IMR-90 (cell line): ENCODE results near the gene ZNF385D. TPM values are rescaled to one million over a fixed set of nuclear protein-coding genes. Genes with fewer than 3 reads are reported as not detected.

ENCODE experiments used
- ATAC-seq: fragments of 200-7000 bp; cut with Tn5 transposase; 2 replicates; pipeline ENCODE4 v1.9.1; 2020; ENCODE audit warnings: low read depth, mild to moderate bottlenecking, moderate library complexity
- BruUV-seq: library from RNA; stranded (reverse); fragments of 400-500 nt; replicated peaks from 2 replicates; lab custom pipeline; 2021; lab: Mats Ljungman, UMichigan
- CTCF ChIA-PET: fragments of 300-600 bp; formaldehyde crosslinking; extraction: SDS; loops from one replicate; lab custom pipeline; 2021; ENCODE audit warnings: antibody characterized with exemption; lab: Yijun Ruan, JAX
- POLR2A ChIA-PET: fragments of 300-600 bp; sonication (Branson Sonifier 250); formaldehyde crosslinking; loops from one replicate; lab custom pipeline; 2022; ENCODE audit warnings: antibody characterized with exemption; ENCODE audit not compliant: unreplicated experiment; lab: Charles Lee
- DNase-seq: peaks from one replicate; pipeline ENCODE4 v3.0.0; 2013
- H2AFZ ChIP-seq: replicated peaks from 2 replicates; pipeline ENCODE3; 2013; ENCODE audit warnings: low read length, mild to moderate bottlenecking; ENCODE audit not compliant: poor library complexity
- H2AK5ac ChIP-seq: 2 replicates; pipeline ENCODE4 v1.6.1; 2013; ENCODE audit warnings: low read depth, low read length, inconsistent platforms
- H2AK9ac ChIP-seq: replicated peaks from 2 replicates; pipeline ENCODE3; 2013; ENCODE audit warnings: mild to moderate bottlenecking, low read depth, low read length, moderate library complexity; ENCODE audit not compliant: poor library complexity
- H2BK120ac ChIP-seq: 2 replicates; pipeline ENCODE4 v1.6.1; 2013; ENCODE audit warnings: low read depth, low read length, inconsistent platforms
- H2BK15ac ChIP-seq: 3 replicates; pipeline ENCODE4 v1.6.1; 2013; ENCODE audit warnings: low read depth, low read length, inconsistent platforms
- H2BK20ac ChIP-seq: 2 replicates; pipeline ENCODE4 v1.6.1; 2013; ENCODE audit warnings: low read depth, mild to moderate bottlenecking, inconsistent platforms, low read length, moderate library complexity
- H2BK5ac ChIP-seq: 2 replicates; pipeline ENCODE4 v1.6.1; 2013; ENCODE audit warnings: mild to moderate bottlenecking, low read depth, low read length, inconsistent platforms; ENCODE audit not compliant: poor library complexity, severe bottlenecking
- H3K14ac ChIP-seq: replicated peaks from 2 replicates; pipeline ENCODE4 v1.6.1; 2013; ENCODE audit warnings: low read depth, low read length, inconsistent platforms
- H3K18ac ChIP-seq: 2 replicates; pipeline ENCODE4 v1.6.1; 2013; ENCODE audit warnings: low read depth, low read length, control low read depth
- H3K23ac ChIP-seq: 2 replicates; pipeline ENCODE4 v1.6.1; 2013; ENCODE audit warnings: low read depth, low read length, inconsistent platforms
- H3K27ac ChIP-seq: 2 replicates; pipeline ENCODE4 v1.5.1; 2013; ENCODE audit warnings: mild to moderate bottlenecking, control low read depth, low read length; ENCODE audit not compliant: insufficient read depth
- H3K27me3 ChIP-seq: 2 replicates; pipeline ENCODE4 v1.6.1; 2013; ENCODE audit warnings: low read length; ENCODE audit not compliant: control insufficient read depth, insufficient read depth
- H3K36me3 ChIP-seq: 2 replicates; pipeline ENCODE4 v1.6.1; 2013; ENCODE audit warnings: low read length, mixed read lengths; ENCODE audit not compliant: control insufficient read depth, insufficient read depth
- H3K4ac ChIP-seq: 2 replicates; pipeline ENCODE4 v1.6.1; 2013; ENCODE audit warnings: low read depth, low read length, inconsistent platforms
- H3K4me1 ChIP-seq: 2 replicates; pipeline ENCODE4 v1.6.1; 2013; ENCODE audit warnings: low read length, mixed read lengths; ENCODE audit not compliant: control insufficient read depth, insufficient read depth
- H3K4me2 ChIP-seq: 2 replicates; pipeline ENCODE4 v1.6.1; 2013; ENCODE audit warnings: low read depth, mild to moderate bottlenecking, control low read depth, low read length, moderate library complexity
- H3K4me3 ChIP-seq: 2 replicates; pipeline ENCODE4 v1.5.1; 2013; ENCODE audit warnings: low read depth, mild to moderate bottlenecking, control low read depth, low read length, moderate library complexity; ENCODE audit not compliant: insufficient read depth
- H3K56ac ChIP-seq: 2 replicates; pipeline ENCODE4 v1.6.1; 2013; ENCODE audit warnings: low read length, inconsistent platforms; ENCODE audit not compliant: insufficient read depth; ENCODE audit errors: extremely low read depth
- H3K79me1 ChIP-seq, 2 experiments: 2 replicates each; pipeline ENCODE4 v1.6.1; 2013; ENCODE audit warnings: low read length in 2 of 2, inconsistent platforms in 1 of 2, low read depth in 1 of 2
- H3K9ac ChIP-seq: 2 replicates; pipeline ENCODE4 v1.6.1; 2013; ENCODE audit warnings: low read depth, low read length, control low read depth
- H3K9me1 ChIP-seq: 2 replicates; pipeline ENCODE4 v1.6.1; 2013; ENCODE audit warnings: low read length, inconsistent platforms; ENCODE audit not compliant: insufficient read depth
- H3K9me3 ChIP-seq: 2 replicates; pipeline ENCODE4 v1.6.1; 2013; ENCODE audit warnings: low read length; ENCODE audit not compliant: control insufficient read depth, insufficient read depth
- H4K20me1 ChIP-seq: 2 replicates; pipeline ENCODE4 v1.6.1; 2013; ENCODE audit warnings: low read length, inconsistent platforms; ENCODE audit not compliant: insufficient read depth
- H4K5ac ChIP-seq: 2 replicates; pipeline ENCODE4 v1.6.1; 2013; ENCODE audit warnings: mild to moderate bottlenecking, low read depth, low read length, control low read depth
- H4K8ac ChIP-seq, 2 experiments: 2 replicates each; pipeline ENCODE4 v1.6.1; 2013; ENCODE audit warnings: low read depth in 2 of 2, low read length in 2 of 2, control low read depth in 1 of 2, inconsistent platforms in 1 of 2
- H4K91ac ChIP-seq: 2 replicates; pipeline ENCODE4 v1.6.1; 2013; ENCODE audit warnings: low read depth, low read length, inconsistent platforms; ENCODE audit not compliant: insufficient read depth
- CEBPB ChIP-seq: IDR thresholded peaks from 2 replicates; pipeline ENCODE4 v1.6.1; 2012; ENCODE audit warnings: low read depth, low read length, improper control_type of control experiment
- CTCF ChIP-seq: conservative IDR thresholded peaks from 2 replicates; pipeline ENCODE4 v1.5.1; 2012; ENCODE audit warnings: mild to moderate bottlenecking, low read depth, low read length, improper control_type of control experiment
- MXI1 ChIP-seq: IDR thresholded peaks from 2 replicates; pipeline ENCODE4 v1.6.1; 2012; ENCODE audit warnings: low read depth, mild to moderate bottlenecking, low read length, moderate library complexity, borderline replicate concordance
- NFE2L2 ChIP-seq: fragments of 150-350 bp; IDR thresholded peaks from 2 replicates; pipeline ENCODE4 v1.6.1; 2016; ENCODE audit warnings: low read depth, mild to moderate bottlenecking, low read length
- SMC3 ChIP-seq: fragments of 150-350 bp; IDR thresholded peaks from 2 replicates; pipeline ENCODE4 v1.6.1; 2016; ENCODE audit warnings: low read depth, mild to moderate bottlenecking, antibody characterized with exemption, low read length, moderate library complexity
- USF2 ChIP-seq: fragments of 150-350 bp; IDR thresholded peaks from 2 replicates; pipeline ENCODE4 v1.6.1; 2017; ENCODE audit warnings: mild to moderate bottlenecking, antibody characterized with exemption, low read length, low read depth
- WGBS, 2 experiments: methylation state at CpG; one replicate each; pipeline versions ENCODE4 v1.1.5 to v1.1.7; 2013; ENCODE audit warnings: missing lambda C conversion rate in 2 of 2; ENCODE audit not compliant: insufficient read length in 1 of 2; ENCODE audit errors: extremely low coverage in 2 of 2; 5-methylcytosine and 5-hydroxymethylcytosine counted together
- dilution Hi-C: fragments of 300-500 bp; cut with HindIII; formaldehyde crosslinking; loops from one replicate; pipeline ENCODE4 v1.14.3; 2018; ENCODE audit warnings: low sequenced_read_pairs; ENCODE audit not compliant: unreplicated experiment
- in situ Hi-C: fragments of 300-500 bp; cut with MboI; formaldehyde crosslinking; loops from 3 replicates; pipeline ENCODE4 v1.14.3; 2019; ENCODE audit warnings: low sequenced_read_pairs, inconsistent platforms, mixed read lengths
- intact Hi-C: fragments of 100-400 bp; cut with micrococcal nuclease; formaldehyde crosslinking; loops from 2 replicates; pipeline ENCODE4 v1.10.0; 2022
- polyA plus RNA-seq, 3 experiments: library from polyadenylated mRNA; depleted of rRNA; stranded (reverse); fragments of >200 nt; gene quantifications; 2 replicates each; pipeline ENCODE4 v1.2.3, GENCODE V29; 2012; ENCODE audit warnings: low replicate concordance in 1 of 3
- total RNA-seq: library from RNA; depleted of rRNA; stranded (reverse); fragments of >200 nt; gene quantifications from 2 replicates; pipeline ENCODE4 v1.2.3, GENCODE V29; 2012
- TF ChIP-seq, protein P1 (sequence below): fragments of 150-350 bp; IDR thresholded peaks from 2 replicates; pipeline ENCODE4 v1.6.1; 2016; ENCODE audit warnings: low read depth, mild to moderate bottlenecking, low read length, moderate library complexity, borderline replicate concordance

The ZNF385D gene
- total and polyA plus RNA-seq, 2 of the 4 experiments (the other 2 are of a cell fraction): 0.18 to 2.4 TPM

DNA sequence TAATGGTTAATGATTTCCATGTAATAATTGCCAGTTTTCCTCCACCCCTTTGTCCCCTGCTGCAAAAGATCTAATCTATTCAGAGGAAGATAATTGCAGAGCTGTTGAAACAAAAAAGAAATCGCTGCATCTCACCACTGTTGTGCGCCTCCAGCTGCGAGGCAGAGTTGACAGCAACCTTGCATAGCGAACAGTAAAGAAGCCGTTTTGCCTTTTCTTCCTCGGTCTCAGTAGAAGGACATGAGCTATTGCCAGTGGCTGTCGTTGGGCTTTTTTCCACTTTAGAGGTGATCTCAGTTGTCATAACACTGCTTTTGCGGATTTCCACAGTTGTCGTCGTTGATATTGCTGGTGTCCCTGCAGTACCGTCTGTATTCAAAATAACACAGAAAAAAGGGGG lies 314.2 kb downstream of the ZNF385D start:
- BruUV-seq: no TSS peak
- Histone ChIP-seq H3K79me1 (no peaks in the 10 kb centered on the region), H3K4ac (no peak overlapping the region), H4K8ac (no peak overlapping the region), H3K4me1 (no peaks in the 10 kb centered on the region), H3K4me3 (no peak overlapping the region), H4K5ac (no peak overlapping the region), H3K4me2 (no peak overlapping the region), H3K36me3 (no peaks in the 10 kb centered on the region), H3K14ac (no peak overlapping the region), H2BK5ac (no peak overlapping the region), H2AK9ac (no peak overlapping the region), H3K56ac (no peak overlapping the region), H3K27ac (no peak overlapping the region), H4K91ac (no peak overlapping the region), H3K9me1 (no peaks in the 10 kb centered on the region), H2AFZ (no peak overlapping the region), H2BK120ac (no peak overlapping the region), H2AK5ac (no peak overlapping the region), H3K18ac (no peak overlapping the region), H3K9me3 (no peaks in the 10 kb centered on the region), H3K9ac (no peak overlapping the region), H3K27me3 (no peaks in the 10 kb centered on the region), H3K23ac (no peak overlapping the region), H2BK15ac (no peak overlapping the region), H2BK20ac (no peak overlapping the region), H4K20me1 (no peaks in the 10 kb centered on the region)
- DNase-seq (no peak), ATAC-seq (no peak)
- dilution Hi-C loops (no loop called here), intact Hi-C loops (no loop called here), in situ Hi-C loops (no loop called here)
- TF ChIP-seq SMC3: no peak
- TF ChIP-seq CTCF: no peak
- TF ChIP-seq, protein P1, sequence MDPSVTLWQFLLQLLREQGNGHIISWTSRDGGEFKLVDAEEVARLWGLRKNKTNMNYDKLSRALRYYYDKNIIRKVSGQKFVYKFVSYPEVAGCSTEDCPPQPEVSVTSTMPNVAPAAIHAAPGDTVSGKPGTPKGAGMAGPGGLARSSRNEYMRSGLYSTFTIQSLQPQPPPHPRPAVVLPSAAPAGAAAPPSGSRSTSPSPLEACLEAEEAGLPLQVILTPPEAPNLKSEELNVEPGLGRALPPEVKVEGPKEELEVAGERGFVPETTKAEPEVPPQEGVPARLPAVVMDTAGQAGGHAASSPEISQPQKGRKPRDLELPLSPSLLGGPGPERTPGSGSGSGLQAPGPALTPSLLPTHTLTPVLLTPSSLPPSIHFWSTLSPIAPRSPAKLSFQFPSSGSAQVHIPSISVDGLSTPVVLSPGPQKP: no peak
- no peak for TF ChIP-seq CEBPB
- TF ChIP-seq MXI1: no peak
- no peak for TF ChIP-seq NFE2L2
- TF ChIP-seq USF2: no peak
- POLR2A ChIA-PET: no interaction called here
- 87% methylated on average over 3 of the region's 11 CpGs; no CpG with 5 or more reads in 1 of the 2 experiments for WGBS, 2 experiments
- CTCF ChIA-PET: no interaction called here
